HG03060 (cell line): ENCODE results near the gene GORASP2.
A peak's percentile ranks its signal among the peaks of the same experiment; 100 is the strongest.

Experiments
- ATAC-seq: cut with Tn5 transposase; IDR thresholded peaks from one replicate; pipeline ENCODE4 v1.9.1; 2021; ENCODE audit warnings: low read depth, moderate number of reproducible peaks; ENCODE audit not compliant: unreplicated experiment

GORASP2 gene

GRCh38 chr2:170922634-170923494 is 6.2 kb upstream of the GORASP2 start:
- ATAC-seq = no peak

GRCh38 chr2:170923799-170924198 is 5.3 kb upstream of the GORASP2 start:
- no peak for ATAC-seq

- no peak for ATAC-seq
These were observed 4.1 kb upstream of the GORASP2 start for GRCh38 chr2:170924969-170925368.

GRCh38 chr2:170925923-170926322 is 3.1 kb upstream of the GORASP2 start:
- no peak for ATAC-seq

GRCh38 chr2:170926743-170927297 is 2.2 kb upstream of the GORASP2 start:
- ATAC-seq = no peak

GRCh38 chr2:170928036-170928823 is 823 bp upstream of the GORASP2 start:
- no peak for ATAC-seq

- ATAC-seq = no peak
These were observed 615 bp downstream of the GORASP2 start for GRCh38 chr2:170929686-170930050.

- no peak for ATAC-seq
These were observed 1.3 kb downstream of the GORASP2 start for GRCh38 chr2:170930131-170930990.

- no peak for ATAC-seq
These were observed 1.9 kb downstream of the GORASP2 start for GRCh38 chr2:170930991-170931266.

GRCh38 chr2:170932166-170932565 is 3.1 kb downstream of the GORASP2 start:
- no peak for ATAC-seq

- no peak for ATAC-seq
These were observed 3.9 kb downstream of the GORASP2 start for GRCh38 chr2:170932948-170933347.

GRCh38 chr2:170937709-170938379 is 8.8 kb downstream of the GORASP2 start:
- ATAC-seq = no peak

GRCh38 chr2:170940066-170940465 is 11.0 kb downstream of the GORASP2 start:
- no peak for ATAC-seq

GRCh38 chr2:170942615-170943014 is 13.6 kb downstream of the GORASP2 start:
- no peak for ATAC-seq

GRCh38 chr2:170943041-170943440 is 14.0 kb downstream of the GORASP2 start:
- no peak for ATAC-seq

- ATAC-seq = no peak
These were observed 14.5 kb downstream of the GORASP2 start for GRCh38 chr2:170943596-170943995.

- no peak for ATAC-seq
These were observed 15.5 kb downstream of the GORASP2 start for GRCh38 chr2:170944545-170944944.

- no peak for ATAC-seq
These were observed 20.4 kb downstream of the GORASP2 start for GRCh38 chr2:170949415-170949814.

- ATAC-seq = peak; percentile 63
These were observed 21.2 kb downstream of the GORASP2 start for GRCh38 chr2:170950221-170950761.

GRCh38 chr2:170953941-170954340 is 24.9 kb downstream of the GORASP2 start:
- ATAC-seq = no peak
